Renal pelvis (tissue), 4 donors: ENCODE results near the gene HRNR. TPM values are rescaled to one million over a fixed set of nuclear protein-coding genes. Genes with fewer than 3 reads are reported as not detected.
A peak's percentile ranks its signal among the peaks of the same experiment; 100 is the strongest.

Source experiments
- DNase-seq: peaks from one replicate; pipeline ENCODE4 v3.0.0-alpha.2; 2013
- polyA plus RNA-seq, 3 donors: library from polyadenylated mRNA; unstranded; fragments of 120-200 nt; gene quantifications; one replicate each; pipeline ENCODE4 v1.2.1, GENCODE V29; 2013; ENCODE audit not compliant: insufficient read length in 3 of 3

HRNR gene
- polyA plus RNA-seq, 3 donors = 0.54 to 2.3 (median 1.2) TPM

GRCh38 chr1:152189657-152190442 is 34.1 kb downstream of the HRNR start:
- peak; percentile 65 for DNase-seq

- DNase-seq = peak; percentile 48
Observed at GRCh38 chr1:152188673-152189591, 35.1 kb downstream of the HRNR start.

GRCh38 chr1:152186556-152187285 is 37.3 kb downstream of the HRNR start:
- no peak for DNase-seq

- peak; percentile 34 for DNase-seq
Observed at GRCh38 chr1:152185544-152186391, 38.2 kb downstream of the HRNR start.

GRCh38 chr1:152182944-152183361 is 41.0 kb downstream of the HRNR start:
- no peak for DNase-seq

GRCh38 chr1:152182431-152182830 is 41.6 kb downstream of the HRNR start:
- DNase-seq = no peak

- no peak for DNase-seq
Observed at GRCh38 chr1:152179566-152179965, 44.4 kb downstream of the HRNR start.

- no peak for DNase-seq
Observed at GRCh38 chr1:152170287-152170905, 53.6 kb downstream of the HRNR start.

GRCh38 chr1:152169366-152170025 is 54.5 kb downstream of the HRNR start:
- DNase-seq = no peak

- DNase-seq = no peak
Observed at GRCh38 chr1:152168535-152168868, 55.5 kb downstream of the HRNR start.

GRCh38 chr1:152167835-152168534 is 56.0 kb downstream of the HRNR start:
- no peak for DNase-seq

- DNase-seq = no peak
Observed at GRCh38 chr1:152166966-152167365, 57.0 kb downstream of the HRNR start.

- no peak for DNase-seq
Observed at GRCh38 chr1:152165286-152166077, 58.5 kb downstream of the HRNR start.

- no peak for DNase-seq
Observed at GRCh38 chr1:152164517-152165136, 59.4 kb downstream of the HRNR start.

GRCh38 chr1:152162792-152163463 is 61.1 kb downstream of the HRNR start:
- DNase-seq = no peak
